IMR-90 (cell line): ENCODE data around the gene FRAS1. TPM values are rescaled to one million over a fixed set of nuclear protein-coding genes. Genes with fewer than 3 reads are reported as not detected.

Source experiments
- ATAC-seq: fragments of 200-7000 bp; cut with Tn5 transposase; 2 replicates; pipeline ENCODE4 v1.9.1; 2020; ENCODE audit warnings: low read depth, mild to moderate bottlenecking, moderate library complexity
- BruUV-seq: library from RNA; stranded (reverse); fragments of 400-500 nt; replicated peaks from 2 replicates; lab custom pipeline; 2021; lab: Mats Ljungman, UMichigan
- CTCF ChIA-PET: fragments of 300-600 bp; formaldehyde crosslinking; extraction: SDS; loops from one replicate; lab custom pipeline; 2021; ENCODE audit warnings: antibody characterized with exemption; lab: Yijun Ruan, JAX
- POLR2A ChIA-PET: fragments of 300-600 bp; sonication (Branson Sonifier 250); formaldehyde crosslinking; loops from one replicate; lab custom pipeline; 2022; ENCODE audit warnings: antibody characterized with exemption; ENCODE audit not compliant: unreplicated experiment; lab: Charles Lee
- DNase-seq: peaks from one replicate; pipeline ENCODE4 v3.0.0; 2013
- H2AFZ ChIP-seq: replicated peaks from 2 replicates; pipeline ENCODE3; 2013; ENCODE audit warnings: low read length, mild to moderate bottlenecking; ENCODE audit not compliant: poor library complexity
- H2AK5ac ChIP-seq: 2 replicates; pipeline ENCODE4 v1.6.1; 2013; ENCODE audit warnings: low read depth, low read length, inconsistent platforms
- H2AK9ac ChIP-seq: replicated peaks from 2 replicates; pipeline ENCODE3; 2013; ENCODE audit warnings: mild to moderate bottlenecking, low read depth, low read length, moderate library complexity; ENCODE audit not compliant: poor library complexity
- H2BK120ac ChIP-seq: 2 replicates; pipeline ENCODE4 v1.6.1; 2013; ENCODE audit warnings: low read depth, low read length, inconsistent platforms
- H2BK15ac ChIP-seq: 3 replicates; pipeline ENCODE4 v1.6.1; 2013; ENCODE audit warnings: low read depth, low read length, inconsistent platforms
- H2BK20ac ChIP-seq: 2 replicates; pipeline ENCODE4 v1.6.1; 2013; ENCODE audit warnings: low read depth, mild to moderate bottlenecking, inconsistent platforms, low read length, moderate library complexity
- H2BK5ac ChIP-seq: 2 replicates; pipeline ENCODE4 v1.6.1; 2013; ENCODE audit warnings: mild to moderate bottlenecking, low read depth, low read length, inconsistent platforms; ENCODE audit not compliant: poor library complexity, severe bottlenecking
- H3K14ac ChIP-seq: replicated peaks from 2 replicates; pipeline ENCODE4 v1.6.1; 2013; ENCODE audit warnings: low read depth, low read length, inconsistent platforms
- H3K18ac ChIP-seq: 2 replicates; pipeline ENCODE4 v1.6.1; 2013; ENCODE audit warnings: low read depth, low read length, control low read depth
- H3K23ac ChIP-seq: 2 replicates; pipeline ENCODE4 v1.6.1; 2013; ENCODE audit warnings: low read depth, low read length, inconsistent platforms
- H3K27ac ChIP-seq: 2 replicates; pipeline ENCODE4 v1.5.1; 2013; ENCODE audit warnings: mild to moderate bottlenecking, control low read depth, low read length; ENCODE audit not compliant: insufficient read depth
- H3K27me3 ChIP-seq: 2 replicates; pipeline ENCODE4 v1.6.1; 2013; ENCODE audit warnings: low read length; ENCODE audit not compliant: control insufficient read depth, insufficient read depth
- H3K36me3 ChIP-seq: 2 replicates; pipeline ENCODE4 v1.6.1; 2013; ENCODE audit warnings: low read length, mixed read lengths; ENCODE audit not compliant: control insufficient read depth, insufficient read depth
- H3K4ac ChIP-seq: 2 replicates; pipeline ENCODE4 v1.6.1; 2013; ENCODE audit warnings: low read depth, low read length, inconsistent platforms
- H3K4me1 ChIP-seq: 2 replicates; pipeline ENCODE4 v1.6.1; 2013; ENCODE audit warnings: low read length, mixed read lengths; ENCODE audit not compliant: control insufficient read depth, insufficient read depth
- H3K4me2 ChIP-seq: 2 replicates; pipeline ENCODE4 v1.6.1; 2013; ENCODE audit warnings: low read depth, mild to moderate bottlenecking, control low read depth, low read length, moderate library complexity
- H3K4me3 ChIP-seq: 2 replicates; pipeline ENCODE4 v1.5.1; 2013; ENCODE audit warnings: low read depth, mild to moderate bottlenecking, control low read depth, low read length, moderate library complexity; ENCODE audit not compliant: insufficient read depth
- H3K56ac ChIP-seq: 2 replicates; pipeline ENCODE4 v1.6.1; 2013; ENCODE audit warnings: low read length, inconsistent platforms; ENCODE audit not compliant: insufficient read depth; ENCODE audit errors: extremely low read depth
- H3K79me1 ChIP-seq, 2 experiments: 2 replicates each; pipeline ENCODE4 v1.6.1; 2013; ENCODE audit warnings: low read length in 2 of 2, inconsistent platforms in 1 of 2, low read depth in 1 of 2
- H3K9ac ChIP-seq: 2 replicates; pipeline ENCODE4 v1.6.1; 2013; ENCODE audit warnings: low read depth, low read length, control low read depth
- H3K9me1 ChIP-seq: 2 replicates; pipeline ENCODE4 v1.6.1; 2013; ENCODE audit warnings: low read length, inconsistent platforms; ENCODE audit not compliant: insufficient read depth
- H3K9me3 ChIP-seq: 2 replicates; pipeline ENCODE4 v1.6.1; 2013; ENCODE audit warnings: low read length; ENCODE audit not compliant: control insufficient read depth, insufficient read depth
- H4K20me1 ChIP-seq: 2 replicates; pipeline ENCODE4 v1.6.1; 2013; ENCODE audit warnings: low read length, inconsistent platforms; ENCODE audit not compliant: insufficient read depth
- H4K5ac ChIP-seq: 2 replicates; pipeline ENCODE4 v1.6.1; 2013; ENCODE audit warnings: mild to moderate bottlenecking, low read depth, low read length, control low read depth
- H4K8ac ChIP-seq, 2 experiments: 2 replicates each; pipeline ENCODE4 v1.6.1; 2013; ENCODE audit warnings: low read depth in 2 of 2, low read length in 2 of 2, control low read depth in 1 of 2, inconsistent platforms in 1 of 2
- H4K91ac ChIP-seq: 2 replicates; pipeline ENCODE4 v1.6.1; 2013; ENCODE audit warnings: low read depth, low read length, inconsistent platforms; ENCODE audit not compliant: insufficient read depth
- BHLHE40 ChIP-seq: fragments of 150-350 bp; IDR thresholded peaks from 2 replicates; pipeline ENCODE4 v1.6.1; 2016; ENCODE audit warnings: mild to moderate bottlenecking, low read depth, low read length
- CEBPB ChIP-seq: IDR thresholded peaks from 2 replicates; pipeline ENCODE4 v1.6.1; 2012; ENCODE audit warnings: low read depth, low read length, improper control_type of control experiment
- CHD1 ChIP-seq: IDR thresholded peaks from 2 replicates; pipeline ENCODE4 v1.6.1; 2012; ENCODE audit warnings: low read depth, low read length, improper control_type of control experiment
- FOS ChIP-seq: fragments of 150-350 bp; IDR thresholded peaks from 2 replicates; pipeline ENCODE4 v1.6.1; 2016; ENCODE audit warnings: low read depth, low read length
- MAFK ChIP-seq: IDR thresholded peaks from 2 replicates; pipeline ENCODE4 v1.6.1; 2012; ENCODE audit warnings: low read depth, low read length, improper control_type of control experiment
- MAZ ChIP-seq: IDR thresholded peaks from 2 replicates; pipeline ENCODE4 v1.6.1; 2012; ENCODE audit warnings: low read depth, mild to moderate bottlenecking, low read length, improper control_type of control experiment, moderate library complexity, borderline replicate concordance
- MXI1 ChIP-seq: IDR thresholded peaks from 2 replicates; pipeline ENCODE4 v1.6.1; 2012; ENCODE audit warnings: low read depth, mild to moderate bottlenecking, low read length, moderate library complexity, borderline replicate concordance
- NFE2L2 ChIP-seq: fragments of 150-350 bp; IDR thresholded peaks from 2 replicates; pipeline ENCODE4 v1.6.1; 2016; ENCODE audit warnings: low read depth, mild to moderate bottlenecking, low read length
- POLR2A ChIP-seq: IDR thresholded peaks from 2 replicates; pipeline ENCODE4 v1.6.1; 2012; ENCODE audit warnings: mild to moderate bottlenecking, low read depth, low read length
- RAD21 ChIP-seq: IDR thresholded peaks from 2 replicates; pipeline ENCODE4 v1.6.1; 2012; ENCODE audit warnings: low read length, improper control_type of control experiment
- RCOR1 ChIP-seq: IDR thresholded peaks from 2 replicates; pipeline ENCODE4 v1.6.1; 2012; ENCODE audit warnings: mild to moderate bottlenecking, low read length, improper control_type of control experiment; ENCODE audit not compliant: insufficient replicate concordance
- RFX5 ChIP-seq: IDR thresholded peaks from 2 replicates; pipeline ENCODE4 v1.8.0; 2012; ENCODE audit warnings: low read depth, mild to moderate bottlenecking, low read length, moderate library complexity
- SMC3 ChIP-seq: fragments of 150-350 bp; IDR thresholded peaks from 2 replicates; pipeline ENCODE4 v1.6.1; 2016; ENCODE audit warnings: low read depth, mild to moderate bottlenecking, antibody characterized with exemption, low read length, moderate library complexity
- WGBS, 2 experiments: methylation state at CpG; one replicate each; pipeline versions ENCODE4 v1.1.5 to v1.1.7; 2013; ENCODE audit warnings: missing lambda C conversion rate in 2 of 2; ENCODE audit not compliant: insufficient read length in 1 of 2; ENCODE audit errors: extremely low coverage in 2 of 2; 5-methylcytosine and 5-hydroxymethylcytosine counted together
- dilution Hi-C: fragments of 300-500 bp; cut with HindIII; formaldehyde crosslinking; loops from one replicate; pipeline ENCODE4 v1.14.3; 2018; ENCODE audit warnings: low sequenced_read_pairs; ENCODE audit not compliant: unreplicated experiment
- in situ Hi-C: fragments of 300-500 bp; cut with MboI; formaldehyde crosslinking; loops from 3 replicates; pipeline ENCODE4 v1.14.3; 2019; ENCODE audit warnings: low sequenced_read_pairs, inconsistent platforms, mixed read lengths
- intact Hi-C: fragments of 100-400 bp; cut with micrococcal nuclease; formaldehyde crosslinking; loops from 2 replicates; pipeline ENCODE4 v1.10.0; 2022
- polyA plus RNA-seq, 3 experiments: library from polyadenylated mRNA; depleted of rRNA; stranded (reverse); fragments of >200 nt; gene quantifications; 2 replicates each; pipeline ENCODE4 v1.2.3, GENCODE V29; 2012; ENCODE audit warnings: low replicate concordance in 1 of 3
- total RNA-seq: library from RNA; depleted of rRNA; stranded (reverse); fragments of >200 nt; gene quantifications from 2 replicates; pipeline ENCODE4 v1.2.3, GENCODE V29; 2012
- TF ChIP-seq, protein P1 (sequence below): fragments of 150-350 bp; IDR thresholded peaks from 2 replicates; pipeline ENCODE4 v1.6.1; 2016; ENCODE audit warnings: low read depth, mild to moderate bottlenecking, low read length, moderate library complexity, borderline replicate concordance
- TF ChIP-seq, protein P2 (sequence below): fragments of 150-350 bp; IDR thresholded peaks from 2 replicates; pipeline ENCODE4 v1.6.1; 2017; ENCODE audit warnings: mild to moderate bottlenecking, antibody characterized with exemption, low read length, low read depth
- TF ChIP-seq, protein P3 (sequence below): conservative IDR thresholded peaks from 2 replicates; pipeline ENCODE4 v1.5.1; 2012; ENCODE audit warnings: mild to moderate bottlenecking, low read depth, low read length, improper control_type of control experiment

Gene FRAS1
- total and polyA plus RNA-seq, 2 of the 4 experiments (the other 2 are of a cell fraction), result under 0.01 to 0.03 TPM

DNA sequence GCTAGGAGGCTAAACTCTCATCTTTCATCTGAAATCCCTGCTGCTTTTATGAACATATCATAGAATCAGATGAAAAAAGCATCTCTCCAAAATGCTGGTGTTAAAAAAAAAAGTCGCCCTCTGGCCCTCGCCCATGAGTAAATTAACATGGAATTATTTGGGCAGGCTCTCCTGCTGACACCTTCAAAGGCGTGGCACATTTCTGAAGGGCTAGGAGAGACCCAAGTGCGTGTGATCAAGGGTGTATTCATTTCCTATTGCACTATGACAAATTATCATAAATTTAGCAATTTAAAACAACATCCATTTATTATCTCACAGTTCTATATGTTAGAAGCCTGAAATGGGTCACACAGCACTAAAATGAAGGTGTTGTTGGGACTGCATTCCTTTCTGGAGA lies 499.5 kb downstream of the FRAS1 start:
- H3K4me2 ChIP-seq, result no peak overlapping the region
- ChIA-PET CTCF (no interaction called here), POLR2A (no interaction called here)
- in situ Hi-C loops (no loop called here), intact Hi-C loops (no loop called here), dilution Hi-C loops (no loop called here)
- H3K9ac ChIP-seq, result no peak overlapping the region
- H3K4ac ChIP-seq, result no peak overlapping the region
- no peak overlapping the region for H3K18ac ChIP-seq
- peak overlapping the region; percentile 41; the same call in 1 of the 2 replicates for H2BK20ac ChIP-seq
- H3K14ac ChIP-seq, result no peak overlapping the region
- H3K56ac ChIP-seq, result no peak overlapping the region
- no TSS peak for BruUV-seq
- H3K27ac ChIP-seq, result no peak overlapping the region
- H4K8ac ChIP-seq, result no peak overlapping the region
- peak overlapping the region; percentile 31; the same call in 1 of the 3 replicates for H2BK15ac ChIP-seq
- no peak overlapping the region for H2AK9ac ChIP-seq
- TF ChIP-seq, protein P1, sequence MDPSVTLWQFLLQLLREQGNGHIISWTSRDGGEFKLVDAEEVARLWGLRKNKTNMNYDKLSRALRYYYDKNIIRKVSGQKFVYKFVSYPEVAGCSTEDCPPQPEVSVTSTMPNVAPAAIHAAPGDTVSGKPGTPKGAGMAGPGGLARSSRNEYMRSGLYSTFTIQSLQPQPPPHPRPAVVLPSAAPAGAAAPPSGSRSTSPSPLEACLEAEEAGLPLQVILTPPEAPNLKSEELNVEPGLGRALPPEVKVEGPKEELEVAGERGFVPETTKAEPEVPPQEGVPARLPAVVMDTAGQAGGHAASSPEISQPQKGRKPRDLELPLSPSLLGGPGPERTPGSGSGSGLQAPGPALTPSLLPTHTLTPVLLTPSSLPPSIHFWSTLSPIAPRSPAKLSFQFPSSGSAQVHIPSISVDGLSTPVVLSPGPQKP, result no peak
- TF ChIP-seq MAFK (no peak), RAD21 (no peak), RFX5 (no peak), CHD1 (no peak), POLR2A (no peak), BHLHE40 (no peak), FOS (no peak), CEBPB (no peak), MAZ (no peak), NFE2L2 (no peak), RCOR1 (no peak), SMC3 (no peak), MXI1 (no peak)
- TF ChIP-seq, protein P2, sequence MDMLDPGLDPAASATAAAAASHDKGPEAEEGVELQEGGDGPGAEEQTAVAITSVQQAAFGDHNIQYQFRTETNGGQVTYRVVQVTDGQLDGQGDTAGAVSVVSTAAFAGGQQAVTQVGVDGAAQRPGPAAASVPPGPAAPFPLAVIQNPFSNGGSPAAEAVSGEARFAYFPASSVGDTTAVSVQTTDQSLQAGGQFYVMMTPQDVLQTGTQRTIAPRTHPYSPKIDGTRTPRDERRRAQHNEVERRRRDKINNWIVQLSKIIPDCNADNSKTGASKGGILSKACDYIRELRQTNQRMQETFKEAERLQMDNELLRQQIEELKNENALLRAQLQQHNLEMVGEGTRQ, result no peak
- TF ChIP-seq, protein P3, sequence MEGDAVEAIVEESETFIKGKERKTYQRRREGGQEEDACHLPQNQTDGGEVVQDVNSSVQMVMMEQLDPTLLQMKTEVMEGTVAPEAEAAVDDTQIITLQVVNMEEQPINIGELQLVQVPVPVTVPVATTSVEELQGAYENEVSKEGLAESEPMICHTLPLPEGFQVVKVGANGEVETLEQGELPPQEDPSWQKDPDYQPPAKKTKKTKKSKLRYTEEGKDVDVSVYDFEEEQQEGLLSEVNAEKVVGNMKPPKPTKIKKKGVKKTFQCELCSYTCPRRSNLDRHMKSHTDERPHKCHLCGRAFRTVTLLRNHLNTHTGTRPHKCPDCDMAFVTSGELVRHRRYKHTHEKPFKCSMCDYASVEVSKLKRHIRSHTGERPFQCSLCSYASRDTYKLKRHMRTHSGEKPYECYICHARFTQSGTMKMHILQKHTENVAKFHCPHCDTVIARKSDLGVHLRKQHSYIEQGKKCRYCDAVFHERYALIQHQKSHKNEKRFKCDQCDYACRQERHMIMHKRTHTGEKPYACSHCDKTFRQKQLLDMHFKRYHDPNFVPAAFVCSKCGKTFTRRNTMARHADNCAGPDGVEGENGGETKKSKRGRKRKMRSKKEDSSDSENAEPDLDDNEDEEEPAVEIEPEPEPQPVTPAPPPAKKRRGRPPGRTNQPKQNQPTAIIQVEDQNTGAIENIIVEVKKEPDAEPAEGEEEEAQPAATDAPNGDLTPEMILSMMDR, result no peak
- no peak overlapping the region for H4K5ac ChIP-seq
- H3K23ac ChIP-seq, result no peak overlapping the region
- no peaks in the 10 kb centered on the region for H3K27me3 ChIP-seq
- H2AFZ ChIP-seq, result no peak overlapping the region
- H2AK5ac ChIP-seq, result no peak overlapping the region
- no peaks in the 10 kb centered on the region for H3K9me3 ChIP-seq
- peak overlapping the region; percentile 40; the same call in 1 of the 2 replicates for H2BK120ac ChIP-seq
- H4K20me1 ChIP-seq, result no peaks in the 10 kb centered on the region
- no peak overlapping the region for H3K4me3 ChIP-seq
- WGBS, 2 experiments, result no CpG with 5 or more reads among the region's 4 CpGs
- no peak for DNase-seq
- no peak for ATAC-seq
- H3K36me3 ChIP-seq, result no peaks in the 10 kb centered on the region
- H4K91ac ChIP-seq, result no peak overlapping the region; the same call in 1 of the 2 replicates
- no peak overlapping the region for H2BK5ac ChIP-seq
- H3K9me1 ChIP-seq, result peaks cover 15% of the 10 kb centered on the region
- H3K79me1 ChIP-seq, result peaks cover 0 to 6% of the 10 kb centered on the region in 2 experiments; a peak in 2 of 4 replicates
- H3K4me1 ChIP-seq, result peaks cover 15% of the 10 kb centered on the region
